ENCODE results near the gene LDLRAD3.

GRCh38 chr11:35982061-35982460 is 38.2 kb downstream of the LDLRAD3 start:
- TF ChIP-seq, protein P1, sequence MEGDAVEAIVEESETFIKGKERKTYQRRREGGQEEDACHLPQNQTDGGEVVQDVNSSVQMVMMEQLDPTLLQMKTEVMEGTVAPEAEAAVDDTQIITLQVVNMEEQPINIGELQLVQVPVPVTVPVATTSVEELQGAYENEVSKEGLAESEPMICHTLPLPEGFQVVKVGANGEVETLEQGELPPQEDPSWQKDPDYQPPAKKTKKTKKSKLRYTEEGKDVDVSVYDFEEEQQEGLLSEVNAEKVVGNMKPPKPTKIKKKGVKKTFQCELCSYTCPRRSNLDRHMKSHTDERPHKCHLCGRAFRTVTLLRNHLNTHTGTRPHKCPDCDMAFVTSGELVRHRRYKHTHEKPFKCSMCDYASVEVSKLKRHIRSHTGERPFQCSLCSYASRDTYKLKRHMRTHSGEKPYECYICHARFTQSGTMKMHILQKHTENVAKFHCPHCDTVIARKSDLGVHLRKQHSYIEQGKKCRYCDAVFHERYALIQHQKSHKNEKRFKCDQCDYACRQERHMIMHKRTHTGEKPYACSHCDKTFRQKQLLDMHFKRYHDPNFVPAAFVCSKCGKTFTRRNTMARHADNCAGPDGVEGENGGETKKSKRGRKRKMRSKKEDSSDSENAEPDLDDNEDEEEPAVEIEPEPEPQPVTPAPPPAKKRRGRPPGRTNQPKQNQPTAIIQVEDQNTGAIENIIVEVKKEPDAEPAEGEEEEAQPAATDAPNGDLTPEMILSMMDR (conservative IDR thresholded peaks at IDR 0.05 in 1 of 2, IDR thresholded peaks at IDR 0.05 in 1 of 2; ENCODE audit: extremely low read depth in 1 of 2, insufficient read depth in 1 of 2, low read depth in 1 of 2, low read length in 2 of 2) = no peak
- TF ChIP-seq EZH2 (IDR thresholded peaks at IDR 0.05; ENCODE audit: borderline replicate concordance, low read length) = no peak

Measured in mammary epithelial cell (primary cell).